8988T (cell line): ENCODE measurements around the gene PGS1.

Source experiments
- DNase-seq: peaks from one replicate; pipeline ENCODE4 v3.0.0; 2011

The PGS1 gene

DNA sequence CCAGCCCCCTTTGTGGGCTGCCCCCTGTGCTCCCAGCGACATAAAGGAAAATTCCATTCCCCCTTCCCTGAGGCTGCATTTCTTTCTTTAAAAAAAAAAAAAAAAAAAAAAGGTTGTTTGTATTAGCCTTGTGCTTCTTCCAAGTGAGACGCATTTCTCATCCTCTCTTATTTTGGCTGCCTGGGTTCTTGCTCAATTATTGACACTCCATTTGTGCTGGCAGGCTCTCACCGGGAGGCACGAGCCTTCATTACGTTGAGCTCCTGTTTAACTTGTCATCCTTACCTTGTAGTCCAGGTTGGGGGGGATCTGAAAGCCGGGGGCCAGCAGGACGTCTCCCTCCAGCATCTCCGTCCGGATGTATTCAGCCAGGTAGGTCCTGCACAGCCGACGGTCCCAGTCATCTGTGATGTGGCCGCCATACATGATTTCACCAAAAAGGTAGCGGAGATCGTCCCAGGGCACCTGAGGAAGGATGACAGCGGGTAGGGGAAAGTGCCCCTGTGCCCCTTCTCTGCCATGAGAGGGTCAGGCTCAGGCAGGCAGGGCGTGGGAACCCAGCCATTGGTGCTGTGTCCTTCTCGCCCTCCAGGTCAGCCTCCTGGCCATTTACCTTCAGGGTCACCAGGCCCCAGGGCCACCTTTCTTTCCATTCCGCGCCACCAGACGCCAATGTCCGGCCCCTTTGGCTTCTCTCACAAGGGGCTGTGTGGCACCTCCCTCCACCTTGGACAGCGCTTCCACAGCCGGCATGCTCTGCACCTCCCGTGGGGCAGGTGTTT is 50.6 kb downstream of the PGS1 start:
- no peak for DNase-seq

DNA sequence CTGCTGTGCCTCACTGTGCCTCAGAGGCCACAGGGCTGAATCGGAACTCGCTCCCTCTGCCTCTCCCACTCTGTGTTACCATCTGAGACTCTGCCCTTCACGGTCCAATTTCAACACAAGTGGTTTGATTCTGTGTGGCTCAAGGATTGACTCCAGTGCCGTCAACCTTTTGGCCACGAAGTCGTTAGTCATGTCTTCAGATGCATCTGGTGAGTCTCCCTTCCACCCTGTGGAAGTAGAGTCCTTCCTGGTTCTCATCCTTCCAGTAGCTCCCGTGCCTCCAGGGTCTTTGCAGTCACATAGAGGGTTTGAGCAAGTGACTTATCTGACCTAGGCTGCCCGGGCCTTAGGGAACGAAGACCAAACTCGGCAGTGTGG is 51.2 kb downstream of the PGS1 start:
- no peak for DNase-seq

DNA sequence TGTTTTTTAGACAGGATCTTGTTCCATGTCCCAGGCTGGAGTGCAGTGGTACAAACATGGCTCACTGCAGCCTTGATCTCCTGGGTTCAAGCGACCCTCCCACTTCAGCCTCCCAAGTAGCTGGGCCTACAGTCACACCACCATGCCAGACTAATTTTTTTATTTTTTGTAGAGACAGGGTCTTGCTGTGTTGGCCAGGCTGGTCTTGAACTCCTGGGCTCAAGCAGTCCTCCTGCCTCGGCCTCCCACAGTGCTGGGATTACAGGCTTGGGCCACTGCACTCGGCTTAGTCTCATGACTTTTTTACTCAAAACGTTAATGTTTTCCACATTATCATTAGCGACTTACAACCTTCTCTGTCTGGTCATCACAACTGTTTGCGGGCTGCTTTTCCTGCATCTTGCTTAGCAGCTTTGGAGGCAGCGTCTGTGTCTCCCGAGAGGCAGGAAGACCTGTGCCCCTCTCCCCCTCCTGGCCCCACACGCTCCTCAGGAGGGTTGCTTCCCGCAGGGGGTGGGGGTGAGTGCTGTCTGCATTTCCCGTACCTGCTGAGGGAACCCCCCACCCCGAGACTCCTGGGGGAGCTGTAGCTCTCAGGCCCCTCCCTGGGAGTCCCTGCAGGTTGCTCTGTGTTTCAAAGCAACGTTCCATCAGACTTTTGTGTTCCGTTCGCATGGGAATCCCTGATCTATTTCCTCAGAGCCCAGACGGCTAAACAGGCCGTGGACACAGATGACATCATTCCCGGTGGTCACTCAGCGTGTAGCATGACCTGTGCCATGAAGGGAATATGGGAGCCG is 52.6 kb downstream of the PGS1 start:
- DNase-seq = no peak

DNA sequence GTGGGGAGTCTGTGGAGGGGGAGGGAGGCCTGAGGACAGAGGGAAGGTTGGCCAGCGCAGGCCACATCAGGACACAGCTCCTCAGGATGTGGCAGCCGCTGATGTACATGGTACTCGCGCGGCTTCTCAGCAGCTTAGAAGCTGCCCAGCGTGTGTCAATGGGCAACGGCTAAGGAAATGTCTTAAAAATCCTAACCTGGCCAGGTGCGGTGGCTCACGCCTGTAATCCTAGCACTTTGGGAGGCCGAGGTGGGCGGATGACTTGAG is 53.2 kb downstream of the PGS1 start:
- no peak for DNase-seq

DNA sequence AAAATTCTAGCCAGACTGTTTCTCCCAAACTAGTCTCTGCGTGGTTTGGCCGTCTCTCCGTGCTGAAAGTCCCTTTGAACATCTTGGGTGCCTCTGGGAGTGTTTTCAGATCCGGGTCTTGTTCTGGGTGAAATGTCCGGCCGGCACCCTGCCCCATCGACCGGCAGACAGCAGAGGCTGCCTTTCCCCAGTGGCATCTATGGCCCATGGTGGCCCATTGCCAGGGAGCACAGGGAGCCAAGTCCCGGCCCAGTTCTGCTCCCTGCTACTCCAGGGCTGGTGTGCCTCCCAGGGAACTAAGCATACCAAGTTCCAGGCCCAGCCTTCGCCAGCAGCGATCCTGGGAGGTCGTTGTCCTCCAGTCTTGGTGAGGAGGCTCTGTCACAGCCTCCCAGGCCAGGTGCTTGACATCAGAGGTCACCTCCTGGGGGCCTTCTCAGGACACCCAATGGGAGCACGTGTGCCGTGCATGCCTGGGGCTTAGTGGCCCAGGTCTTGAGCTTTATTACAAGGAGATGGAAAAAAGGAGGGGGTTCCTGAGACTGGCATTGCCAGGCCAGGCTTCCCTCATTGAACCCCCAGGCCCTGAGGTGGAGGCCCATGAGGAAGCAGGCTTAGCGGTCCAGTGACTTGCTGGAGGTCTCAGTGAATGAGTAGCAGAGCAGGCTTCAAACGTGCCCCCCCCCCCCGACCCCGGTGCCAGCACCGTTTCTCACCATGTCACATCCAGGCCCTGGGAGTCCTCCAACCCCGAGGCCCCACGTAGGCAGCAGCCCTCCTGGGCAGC is 54.0 kb downstream of the PGS1 start:
- no peak for DNase-seq

DNA sequence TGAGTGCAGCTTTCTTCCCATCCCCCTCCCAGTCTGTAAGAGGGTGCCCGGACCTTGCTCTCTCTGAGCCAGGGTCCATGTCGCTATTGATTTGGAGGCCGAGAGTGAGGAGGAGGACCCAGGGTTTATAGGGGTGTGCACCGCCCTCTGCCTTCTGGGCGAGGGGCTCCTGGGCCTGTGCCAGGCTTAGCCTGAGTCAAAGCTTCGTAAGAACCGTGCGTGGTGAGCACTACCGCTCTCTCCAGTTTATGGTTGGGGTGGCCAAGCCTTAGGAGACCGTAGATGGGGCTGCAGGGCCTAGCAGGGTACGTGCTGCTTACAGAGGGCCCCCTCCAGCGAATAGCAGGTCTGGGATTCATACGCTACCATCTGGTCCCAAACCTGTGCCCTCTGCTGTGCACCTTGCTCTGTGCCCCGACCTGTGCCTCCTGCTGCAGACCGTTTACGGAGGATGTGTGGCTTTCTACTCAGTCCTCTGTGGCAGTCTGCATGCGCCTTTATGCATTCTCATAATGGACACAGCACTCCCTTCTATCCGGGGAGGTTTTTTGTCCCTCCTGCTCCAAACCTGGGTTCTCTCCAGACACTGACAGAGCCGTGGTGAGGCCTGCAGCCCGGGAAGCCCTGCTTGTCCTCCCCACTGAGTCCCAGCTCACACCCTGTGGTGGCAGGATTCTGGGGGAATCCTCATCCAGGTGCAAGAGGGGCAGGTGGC is 54.7 kb downstream of the PGS1 start:
- DNase-seq = no peak

DNA sequence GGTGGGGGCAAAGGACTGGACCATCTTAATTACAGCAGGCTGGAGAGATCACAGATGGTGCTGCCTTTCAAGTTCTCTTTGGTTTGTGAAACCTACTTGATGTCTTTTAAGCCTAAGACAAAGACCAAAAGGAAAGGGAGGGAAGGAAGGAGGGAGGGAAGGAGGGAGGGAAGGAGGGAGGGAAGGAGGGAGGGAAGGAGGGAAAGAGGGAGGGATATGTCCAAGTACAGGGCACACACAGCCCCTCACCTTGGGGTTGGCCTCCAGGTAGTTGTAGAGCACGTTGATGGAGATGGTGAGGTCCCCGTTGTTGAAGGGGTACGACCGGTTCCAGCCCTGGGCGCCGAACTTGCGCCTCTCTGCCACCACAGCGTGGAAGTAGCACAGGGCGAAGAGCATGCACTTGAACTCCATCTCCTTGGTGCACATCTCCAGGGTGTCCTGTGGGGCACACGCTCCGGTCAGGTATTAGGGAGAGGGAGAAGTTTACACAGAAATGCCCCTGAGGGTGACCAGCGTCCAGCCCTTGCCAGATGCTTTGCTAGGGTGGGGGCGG is 55.4 kb downstream of the PGS1 start:
- no peak for DNase-seq

DNA sequence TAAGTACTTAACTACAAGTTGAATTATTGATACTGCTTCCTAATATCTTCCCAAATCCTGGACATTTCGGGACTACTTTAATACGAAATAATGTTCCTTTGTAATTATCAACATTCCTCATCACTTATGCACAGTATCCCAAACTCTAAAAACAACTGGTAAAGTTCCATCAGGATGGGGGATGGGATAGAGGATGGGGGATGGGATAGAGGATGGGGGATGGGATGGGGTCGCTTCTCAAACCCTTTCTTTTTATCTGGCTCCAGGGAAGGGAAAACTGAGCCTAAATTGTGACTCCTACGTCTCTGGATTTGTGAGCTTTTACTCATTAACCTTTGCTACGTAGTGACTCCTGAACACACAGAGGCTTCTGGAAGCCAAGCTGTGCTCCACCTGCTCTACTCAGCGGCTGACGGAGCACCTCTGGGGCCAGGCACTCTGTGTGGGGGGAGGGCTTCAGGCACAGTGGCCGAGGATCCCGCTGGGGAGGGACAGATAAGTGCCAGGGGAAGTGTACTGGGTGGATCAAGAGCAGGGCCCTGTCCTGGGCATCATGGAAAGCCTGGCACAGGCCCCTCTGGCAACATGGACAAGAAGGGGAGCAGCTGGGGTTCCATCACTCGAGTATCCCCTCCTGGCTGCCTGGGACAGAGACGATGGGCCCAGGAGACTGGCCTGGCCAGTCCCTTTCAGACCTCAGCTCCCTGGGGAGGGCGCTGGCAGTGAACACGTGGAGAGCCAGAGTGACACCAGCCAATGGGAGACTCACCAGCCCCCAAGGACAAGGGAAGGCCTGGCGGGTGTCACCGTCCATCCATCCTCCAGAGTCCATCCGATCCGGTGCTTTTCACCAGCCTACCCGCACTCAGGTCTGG is 56.2 kb downstream of the PGS1 start:
- no peak for DNase-seq

DNA sequence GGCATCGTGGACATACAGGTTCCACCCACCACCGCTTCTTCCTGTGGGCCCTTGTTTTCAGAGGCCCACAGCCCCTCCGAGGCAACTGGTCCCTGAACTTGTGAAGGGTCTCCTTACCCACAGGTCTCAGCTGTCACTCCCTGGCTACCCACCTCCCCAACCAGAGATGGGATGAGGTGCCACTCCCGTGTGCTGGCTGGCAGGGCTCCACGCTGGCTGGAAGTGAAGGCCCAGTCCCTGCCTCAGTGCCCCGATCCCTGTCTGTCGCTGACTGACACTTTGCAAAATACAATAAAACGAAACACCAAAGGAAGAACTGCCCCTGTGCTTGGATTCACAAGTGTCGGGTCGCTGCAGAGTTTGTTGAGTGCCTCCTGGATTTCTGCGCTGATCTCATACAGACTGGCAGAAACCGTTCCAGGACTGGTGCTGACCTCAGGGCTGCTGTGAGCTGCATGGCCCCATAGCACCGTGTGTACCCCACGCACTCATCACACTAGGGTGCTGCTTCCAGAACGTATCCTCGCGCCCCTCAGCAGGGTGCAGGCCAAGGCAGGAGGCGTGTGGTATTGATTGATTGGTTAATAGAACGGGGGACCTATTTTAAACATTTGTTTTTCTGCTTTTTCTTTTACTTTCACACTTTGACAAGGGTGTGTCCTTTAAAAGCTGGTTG is 57.0 kb downstream of the PGS1 start:
- no peak for DNase-seq

DNA sequence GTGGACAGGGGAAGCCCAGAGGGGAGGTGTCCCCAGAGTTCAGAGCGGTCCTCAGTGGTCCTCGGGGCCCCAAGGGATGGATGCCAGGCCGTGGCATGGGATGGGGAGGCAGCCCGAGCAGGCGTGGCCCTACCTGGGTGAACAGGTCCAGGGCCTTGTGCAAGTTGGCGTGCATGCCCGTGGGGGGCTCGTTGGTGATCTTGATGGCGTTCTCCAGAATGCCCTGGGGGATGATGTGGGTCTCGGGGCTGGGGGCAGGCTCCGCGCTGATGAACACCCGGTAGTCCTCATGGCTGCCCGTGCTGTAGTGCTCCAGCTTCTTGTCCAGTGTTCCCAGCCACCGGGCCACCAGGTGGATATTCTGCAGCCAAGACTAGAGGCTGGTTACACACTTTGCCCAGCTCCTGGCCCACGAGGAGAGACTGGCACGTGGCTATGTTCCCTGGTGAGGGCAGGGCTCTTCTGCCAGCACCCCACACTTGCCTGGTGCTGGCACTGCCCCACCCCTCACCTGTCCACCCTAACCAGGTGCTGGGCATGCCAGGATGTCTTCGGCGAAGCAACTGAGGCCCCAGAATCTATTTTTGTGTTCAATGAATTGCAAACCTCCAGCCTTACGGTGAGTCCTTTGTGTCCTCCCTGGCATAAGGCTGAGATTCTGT is 59.2 kb downstream of the PGS1 start:
- no peak for DNase-seq

DNA sequence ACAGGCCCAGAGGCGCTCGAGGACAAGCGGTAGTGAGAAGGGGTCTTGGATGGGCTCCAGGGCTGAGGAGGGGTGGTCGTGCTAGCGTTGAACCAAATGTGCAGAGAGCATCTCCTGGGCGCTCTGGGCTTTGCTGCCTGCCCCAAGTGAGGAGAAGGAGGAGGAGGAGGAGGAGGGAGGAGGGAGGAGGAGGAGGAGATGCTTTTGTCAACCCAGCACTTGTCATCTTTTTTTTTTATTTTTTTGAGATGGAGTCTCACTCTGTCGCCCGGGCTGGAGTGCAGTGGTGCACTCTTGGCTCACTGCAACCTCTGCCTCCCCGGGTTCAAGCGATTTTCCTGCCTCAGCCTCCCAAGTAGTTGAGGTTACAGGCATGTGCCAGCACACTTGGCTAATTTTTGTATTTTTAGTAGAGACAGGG is 59.8 kb downstream of the PGS1 start:
- no peak for DNase-seq

DNA sequence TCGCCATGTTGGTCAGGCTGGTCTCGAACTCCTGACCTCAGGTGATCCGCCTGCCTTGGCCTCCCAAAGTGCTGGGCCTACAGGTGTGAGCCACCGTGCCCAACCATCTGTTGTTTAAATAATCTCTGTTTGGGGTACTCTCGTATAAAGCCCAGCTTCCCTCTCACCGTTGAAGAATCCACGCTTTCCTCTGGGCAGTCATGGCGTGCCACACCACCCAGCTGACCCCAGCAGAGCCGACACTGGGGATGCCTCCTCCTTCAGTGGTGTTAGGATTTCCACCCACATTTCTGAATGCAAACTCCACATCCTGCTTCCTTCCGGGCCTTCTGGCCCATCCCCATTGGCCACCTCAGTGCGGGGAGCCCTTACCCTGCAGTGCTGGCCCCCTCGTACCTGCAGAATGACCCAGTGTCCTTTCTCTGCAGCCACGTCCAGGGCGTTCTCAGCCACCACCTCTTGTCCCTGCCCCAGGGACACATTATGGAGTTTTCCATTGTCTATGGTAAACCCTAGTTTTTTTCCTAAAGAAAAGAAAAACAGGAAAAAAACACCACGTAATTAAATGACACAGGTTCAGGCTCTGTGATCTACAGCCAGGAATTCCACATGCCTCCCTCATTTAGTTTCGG is 60.4 kb downstream of the PGS1 start:
- no peak for DNase-seq

DNA sequence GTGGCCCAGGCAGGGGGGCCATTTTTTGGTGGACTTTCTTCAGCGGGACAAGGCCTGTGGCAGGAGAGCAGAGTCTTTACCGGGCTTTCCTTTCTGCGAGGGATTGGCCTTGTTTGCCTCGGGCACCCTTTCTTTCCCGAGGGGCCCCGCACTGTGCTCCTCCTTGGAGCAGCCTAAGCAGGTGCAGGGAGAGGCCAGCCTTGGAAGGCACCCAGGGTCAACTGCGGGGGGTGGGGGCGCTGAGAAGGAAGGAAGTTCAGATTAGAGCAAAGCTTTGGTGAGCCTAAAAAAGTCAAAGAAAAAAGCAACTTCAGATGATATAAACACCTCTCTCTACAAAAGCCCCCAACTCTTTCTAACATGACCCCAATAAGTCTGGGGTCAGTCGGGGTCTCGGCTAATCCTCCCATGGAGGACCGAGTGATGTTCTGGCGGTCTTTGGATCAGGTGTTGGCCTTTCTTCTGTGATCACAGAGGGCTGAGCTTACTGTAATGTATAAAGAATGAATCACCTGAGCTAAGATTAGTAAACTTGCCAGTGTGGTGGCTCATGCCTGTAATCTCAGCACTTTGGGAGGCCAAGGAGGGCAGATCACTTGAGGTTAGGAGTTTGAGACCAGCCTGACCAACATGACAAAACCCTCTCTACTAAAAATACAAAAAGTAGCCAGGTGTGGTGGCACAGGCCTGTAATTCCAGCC is 63.0 kb downstream of the PGS1 start:
- DNase-seq = no peak

DNA sequence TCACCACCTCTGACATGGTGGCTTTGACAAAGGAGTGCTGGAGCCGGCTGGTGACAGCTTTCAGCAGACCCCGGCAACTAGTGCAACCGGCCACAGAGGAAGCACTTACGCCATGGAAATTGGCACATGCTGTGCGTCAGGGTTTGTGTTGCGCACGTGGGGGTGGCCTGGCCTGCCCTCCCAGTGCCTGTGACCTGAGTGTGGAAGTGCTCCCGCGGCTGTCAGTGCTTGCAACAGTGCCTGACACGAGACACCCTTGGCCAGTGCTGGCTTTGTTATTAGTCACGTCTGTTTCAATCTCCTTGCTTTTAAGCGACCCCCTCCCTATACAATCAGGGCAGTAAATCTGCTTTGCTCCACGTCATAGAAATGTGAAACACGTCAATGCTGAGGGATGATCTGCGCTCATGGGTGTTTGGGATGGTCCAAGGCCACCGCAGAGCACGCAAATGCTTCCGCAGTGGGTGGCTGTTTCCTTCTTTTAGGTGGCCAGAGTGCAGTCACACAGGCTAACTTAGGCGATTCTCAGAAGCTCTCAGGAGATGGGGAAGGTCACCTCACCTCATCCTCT is 64.3 kb downstream of the PGS1 start:
- DNase-seq = no peak

DNA sequence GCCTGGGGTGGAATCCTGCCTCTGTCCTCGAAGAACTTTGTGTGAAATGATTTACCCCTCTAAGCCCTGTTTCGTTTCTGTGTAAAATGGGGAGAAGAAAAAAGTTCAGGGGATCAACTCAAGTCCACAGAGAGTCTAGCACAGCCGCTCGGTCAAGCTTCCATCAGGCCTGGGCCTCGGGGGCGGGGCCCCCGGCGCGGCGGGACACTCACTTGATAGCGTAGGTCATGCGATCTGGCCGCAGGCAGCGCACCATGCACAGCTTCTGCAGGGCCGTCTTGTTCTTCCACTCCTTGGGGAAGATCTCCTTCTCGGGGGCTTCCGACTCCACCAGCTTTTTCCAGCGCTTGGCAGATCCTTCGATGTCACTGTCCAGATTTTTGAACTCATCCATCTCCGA is 65.9 kb downstream of the PGS1 start:
- no peak for DNase-seq

DNA sequence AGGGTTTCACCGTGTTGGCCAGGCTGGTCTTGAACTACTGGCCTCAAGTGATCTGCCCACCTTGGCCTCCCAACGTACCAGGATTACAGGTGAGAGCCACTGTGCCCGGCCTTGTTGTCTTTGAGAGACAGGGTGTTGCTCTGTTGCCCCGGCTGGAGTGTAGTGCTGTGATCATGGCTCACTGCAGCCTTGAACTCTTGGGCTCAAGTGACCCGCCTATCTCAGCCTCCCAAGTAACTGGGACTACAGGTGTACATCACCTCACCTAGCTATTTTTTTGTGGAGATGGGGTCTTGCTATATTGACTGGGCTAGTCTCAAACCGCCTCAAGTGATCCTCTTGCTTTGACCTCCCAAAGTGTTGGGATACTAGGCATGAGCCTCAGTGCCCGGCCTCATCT is 68.4 kb downstream of the PGS1 start:
- no peak for DNase-seq

DNA sequence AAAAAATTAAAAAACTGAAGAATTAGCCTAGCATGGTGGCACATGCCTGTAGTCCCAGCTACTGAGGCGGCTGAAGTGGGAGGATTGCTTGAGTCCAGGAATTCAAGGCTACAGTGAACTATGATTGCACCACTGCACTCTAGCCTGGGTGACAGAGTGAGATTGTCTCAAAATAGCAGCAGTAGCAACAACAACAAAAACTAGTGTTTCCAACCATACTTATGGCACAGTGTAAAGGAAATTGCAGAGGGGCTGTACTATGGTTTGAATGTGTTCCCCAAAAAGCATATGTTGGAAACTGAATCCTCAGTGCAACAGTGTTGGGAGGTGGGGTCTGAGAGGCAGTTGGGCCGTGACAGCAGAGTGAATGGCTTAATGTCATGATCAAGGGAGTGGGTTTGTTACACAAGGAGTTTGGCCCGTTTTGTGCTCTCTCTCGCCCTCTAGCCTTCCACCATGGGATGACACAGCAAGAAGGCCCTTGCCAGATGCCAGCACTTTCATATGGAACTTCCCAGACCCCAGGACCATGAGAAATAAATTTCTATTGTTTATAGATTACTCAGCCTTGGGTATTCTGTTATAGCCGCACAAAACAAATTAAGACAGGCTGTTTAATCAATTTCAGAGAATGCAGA is 70.0 kb downstream of the PGS1 start:
- DNase-seq = no peak

DNA sequence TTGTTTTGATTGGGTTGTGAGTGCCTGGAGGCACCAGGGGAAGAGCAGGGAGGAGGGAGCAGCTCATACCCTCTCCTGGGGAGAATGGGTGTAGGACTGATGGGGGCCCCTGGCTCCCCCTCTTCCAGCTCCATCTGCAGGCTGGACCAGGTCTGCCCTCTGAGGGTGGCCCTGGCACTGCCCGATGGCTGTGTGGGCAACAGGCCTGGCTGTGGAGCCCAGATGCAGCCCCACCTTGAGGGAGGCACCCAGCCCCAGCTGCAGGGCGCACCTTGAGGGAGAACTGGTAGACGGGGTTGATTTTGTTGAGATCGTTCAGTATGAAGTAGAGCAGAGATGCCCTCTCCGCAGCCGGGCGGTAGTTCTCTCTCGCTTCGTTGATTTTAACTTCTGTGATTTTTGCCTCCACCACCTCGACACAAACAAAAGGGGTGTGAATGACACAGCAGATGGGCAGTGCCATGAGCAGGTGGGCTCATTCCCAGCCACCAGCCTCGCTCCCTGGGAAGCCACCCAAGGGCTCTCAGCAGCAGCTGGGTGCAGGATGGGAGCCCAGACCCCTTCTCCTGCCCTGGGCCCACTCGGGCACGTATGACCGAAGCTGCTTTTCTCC is 71.6 kb downstream of the PGS1 start:
- no peak for DNase-seq
